Smooth muscle cell (in vitro differentiated cells): ENCODE measurements around the gene BACE2. TPM values are rescaled to one million over a fixed set of nuclear protein-coding genes. Genes with fewer than 3 reads are reported as not detected.

Source experiments
- DNase-seq: peaks from one replicate; lab custom pipeline; 2025; ENCODE audit not compliant: unreplicated experiment; lab: John Stamatoyannopoulos, UW
- H2AFZ ChIP-seq: fragments of 200-600 bp; sonication (generic); 2 replicates; pipeline ENCODE4 v1.6.0; 2016; ENCODE audit warnings: antibody characterized with exemption, low read depth, mild to moderate bottlenecking
- H3F3A ChIP-seq: fragments of 200-600 bp; sonication (generic); 2 replicates; pipeline ENCODE4 v1.6.0; 2017; ENCODE audit warnings: antibody characterized with exemption, low read depth
- H3K27ac ChIP-seq: fragments of 200-600 bp; sonication (generic); 2 replicates; pipeline ENCODE4 v1.5.1; 2016; ENCODE audit warnings: low read depth, mild to moderate bottlenecking
- H3K27me3 ChIP-seq: fragments of 200-600 bp; sonication (generic); 2 replicates; pipeline ENCODE4 v1.6.1; 2016; ENCODE audit warnings: low read depth, mild to moderate bottlenecking
- H3K36me3 ChIP-seq: fragments of 200-600 bp; sonication (generic); 2 replicates; pipeline ENCODE4 v1.5.1; 2016; ENCODE audit warnings: low read depth
- H3K4me1 ChIP-seq: fragments of 200-600 bp; sonication (generic); 2 replicates; pipeline ENCODE4 v1.5.1; 2016; ENCODE audit warnings: low read depth
- H3K4me2 ChIP-seq: fragments of 200-600 bp; sonication (generic); 2 replicates; pipeline ENCODE4 v1.6.0; 2016; ENCODE audit warnings: mild to moderate bottlenecking
- H3K4me3 ChIP-seq: fragments of 200-600 bp; sonication (generic); 2 replicates; pipeline ENCODE4 v1.5.1; 2016; ENCODE audit warnings: mild to moderate bottlenecking
- H3K79me2 ChIP-seq: fragments of 200-600 bp; sonication (generic); 2 replicates; pipeline ENCODE4 v1.6.0; 2016; ENCODE audit warnings: low read depth, mild to moderate bottlenecking
- H3K9ac ChIP-seq: fragments of 200-600 bp; sonication (generic); 2 replicates; pipeline ENCODE4 v1.6.0; 2016; ENCODE audit warnings: low read depth
- H3K9me3 ChIP-seq: fragments of 200-600 bp; sonication (generic); replicated peaks from 2 replicates; pipeline ENCODE4 v1.5.1; 2016; ENCODE audit warnings: low read depth
- H4K20me1 ChIP-seq: fragments of 200-600 bp; sonication (generic); 2 replicates; pipeline ENCODE4 v1.6.0; 2016; ENCODE audit warnings: low read depth
- CTCF ChIP-seq: fragments of 200-600 bp; sonication (generic); IDR thresholded peaks from 2 replicates; pipeline ENCODE4 v1.5.1; 2017; ENCODE audit warnings: borderline replicate concordance, mild to moderate bottlenecking, antibody characterized with exemption; ENCODE audit not compliant: insufficient read depth, poor library complexity, severe bottlenecking
- WGBS: methylation state at CpG from one replicate; pipeline ENCODE4 v1.1.7; 2016; ENCODE audit warnings: low lambda C conversion rate; 5-methylcytosine and 5-hydroxymethylcytosine counted together
- polyA plus RNA-seq: library from polyadenylated mRNA; unstranded; fragments of >200 nt; fragmentation: Nextera tagmentation; extraction: Ambion mirVana; gene quantifications from 2 replicates; pipeline ENCODE4 v1.2.1, GENCODE V29; 2016
- total RNA-seq: library from RNA; depleted of rRNA; stranded (reverse); fragments of >200 nt; gene quantifications from 2 replicates; pipeline ENCODE4 v1.2.3, GENCODE V29; 2014

BACE2 gene
- total and polyA plus RNA-seq, 2 experiments from 2014 or later, result 25.3 to 33.3 TPM

GRCh38 chr21:41182547-41182946 is 14.6 kb downstream of the BACE2 start:
- Histone ChIP-seq H2AFZ (no peak overlapping the region), H3K4me1 (no peaks in the 10 kb centered on the region), H3K4me3 (no peak overlapping the region), H4K20me1 (no peaks in the 10 kb centered on the region), H3K9me3 (no peaks in the 10 kb centered on the region), H3K36me3 (no peaks in the 10 kb centered on the region), H3F3A (no peaks in the 10 kb centered on the region), H3K27me3 (no peaks in the 10 kb centered on the region), H3K4me2 (no peak overlapping the region), H3K79me2 (no peaks in the 10 kb centered on the region), H3K27ac (no peak overlapping the region), H3K9ac (no peak overlapping the region)
- no peak for DNase-seq
- TF ChIP-seq CTCF, result no peak
- 100% methylated on average over 1 of the region's 1 CpG for WGBS

- Histone ChIP-seq H3K79me2 (no peaks in the 10 kb centered on the region), H3K36me3 (no peaks in the 10 kb centered on the region), H4K20me1 (no peaks in the 10 kb centered on the region), H3F3A (no peaks in the 10 kb centered on the region), H3K9me3 (no peaks in the 10 kb centered on the region), H2AFZ (no peak overlapping the region), H3K4me2 (no peak overlapping the region), H3K27ac (no peak overlapping the region), H3K9ac (no peak overlapping the region), H3K4me1 (no peaks in the 10 kb centered on the region), H3K4me3 (no peak overlapping the region), H3K27me3 (no peaks in the 10 kb centered on the region)
- DNase-seq, result no peak
- TF ChIP-seq CTCF, result no peak
- WGBS, result 47% methylated on average over 4 of the region's 4 CpGs
Measured at GRCh38 chr21:41183575-41183974, 15.6 kb downstream of the BACE2 start.

- Histone ChIP-seq H3K9ac (no peak overlapping the region), H3K4me2 (no peak overlapping the region), H3K4me1 (no peaks in the 10 kb centered on the region), H2AFZ (no peak overlapping the region), H3F3A (no peaks in the 10 kb centered on the region), H3K9me3 (peaks cover 8% of the 10 kb centered on the region), H3K4me3 (no peak overlapping the region), H3K27me3 (no peaks in the 10 kb centered on the region), H3K79me2 (no peaks in the 10 kb centered on the region), H4K20me1 (no peaks in the 10 kb centered on the region), H3K36me3 (no peaks in the 10 kb centered on the region), H3K27ac (no peak overlapping the region)
- WGBS, result 96% methylated on average over 6 of the region's 6 CpGs
- no peak for DNase-seq
- TF ChIP-seq CTCF, result no peak
Measured at GRCh38 chr21:41185802-41186201, 17.8 kb downstream of the BACE2 start.

GRCh38 chr21:41186755-41187536 is 19.0 kb downstream of the BACE2 start:
- no peaks in the 10 kb centered on the region for H3K79me2 ChIP-seq
- no peak overlapping the region for H3K9ac ChIP-seq
- no peaks in the 10 kb centered on the region for H3K27me3 ChIP-seq
- no peak overlapping the region for H3K4me3 ChIP-seq
- H3K27ac ChIP-seq, result no peak overlapping the region
- H3K4me1 ChIP-seq, result no peaks in the 10 kb centered on the region
- H3K36me3 ChIP-seq, result no peaks in the 10 kb centered on the region
- H2AFZ ChIP-seq, result no peak overlapping the region
- H3F3A ChIP-seq, result no peaks in the 10 kb centered on the region
- WGBS, result 88% methylated on average over 9 of the region's 9 CpGs
- no peak overlapping the region for H3K4me2 ChIP-seq
- no peak for TF ChIP-seq CTCF
- DNase-seq, result no peak
- no peaks in the 10 kb centered on the region for H4K20me1 ChIP-seq
- H3K9me3 ChIP-seq, result peaks cover 8% of the 10 kb centered on the region
